Activated naive CD8-positive, alpha-beta T cell treated with anti-CD3 and anti-CD28 coated beads, Interleukin-2, amount 10 ng/mL, durations not matched to agents 7 days and 5 days (primary cell): ENCODE data around the gene PHACTR2. TPM values are rescaled to one million over a fixed set of nuclear protein-coding genes. Genes with fewer than 3 reads are reported as not detected.
"Not testable (repeated sequence)": the region's sequence is repeated elsewhere in the genome, so short reads cannot be mapped to it uniquely, and the experiment has no call there.

Experiments
- ATAC-seq: fragments of 150-1000 bp; cut with Tn5 transposase; one replicate; pipeline ENCODE4 v1.10.0; 2021; ENCODE audit warnings: low read depth, moderate library complexity
- POLR2A ChIA-PET: fragments of 350-600 bp; sonication (Branson Sonifier 250); formaldehyde crosslinking; loops from one replicate; lab custom pipeline; 2021; ENCODE audit warnings: antibody characterized with exemption; lab: Charles Lee
- DNase-seq: peaks from one replicate; pipeline ENCODE4 v3.0.0; 2021
- H3K27ac Mint-ChIP-seq: one replicate; pipeline ENCODE4 v1.8.0; 2022; ENCODE audit warnings: mild to moderate bottlenecking, mixed read lengths
- H3K27me3 Mint-ChIP-seq: one replicate; pipeline ENCODE4 v1.8.0; 2022; ENCODE audit warnings: mild to moderate bottlenecking, moderate library complexity, mixed read lengths
- H3K36me3 Mint-ChIP-seq: one replicate; pipeline ENCODE4 v1.8.0; 2021; ENCODE audit warnings: mild to moderate bottlenecking, mixed read lengths
- H3K4me1 Mint-ChIP-seq: one replicate; pipeline ENCODE4 v1.8.0; 2021; ENCODE audit warnings: mixed read lengths
- H3K4me3 Mint-ChIP-seq: one replicate; pipeline ENCODE4 v1.8.0; 2022; ENCODE audit warnings: mild to moderate bottlenecking, moderate library complexity, mixed read lengths
- H3K9me3 Mint-ChIP-seq: one replicate; pipeline ENCODE4 v1.8.0; 2021; ENCODE audit warnings: mixed read lengths
- total RNA-seq, 2 experiments: library from RNA; stranded (reverse); gene quantifications; one replicate each; pipeline ENCODE4 v1.2.3, GENCODE V29; 2021

The PHACTR2 gene
- total RNA-seq, 2 experiments from 2014 or later = 29.7 to 30.5 TPM

GRCh38 chr6:143724876-143725275, 47.1 kb downstream of the PHACTR2 start:
- POLR2A ChIA-PET = no interaction called here
- Mint-ChIP-seq H3K27me3 (no peaks in the 10 kb centered on the region), H3K9me3 (peaks cover 13% of the 10 kb centered on the region), H3K4me3 (no peak overlapping the region), H3K27ac (no peak overlapping the region), H3K4me1 (peaks cover 2% of the 10 kb centered on the region), H3K36me3 (peaks cover 30% of the 10 kb centered on the region)
- ATAC-seq (no peak), DNase-seq (no peak)

DNA sequence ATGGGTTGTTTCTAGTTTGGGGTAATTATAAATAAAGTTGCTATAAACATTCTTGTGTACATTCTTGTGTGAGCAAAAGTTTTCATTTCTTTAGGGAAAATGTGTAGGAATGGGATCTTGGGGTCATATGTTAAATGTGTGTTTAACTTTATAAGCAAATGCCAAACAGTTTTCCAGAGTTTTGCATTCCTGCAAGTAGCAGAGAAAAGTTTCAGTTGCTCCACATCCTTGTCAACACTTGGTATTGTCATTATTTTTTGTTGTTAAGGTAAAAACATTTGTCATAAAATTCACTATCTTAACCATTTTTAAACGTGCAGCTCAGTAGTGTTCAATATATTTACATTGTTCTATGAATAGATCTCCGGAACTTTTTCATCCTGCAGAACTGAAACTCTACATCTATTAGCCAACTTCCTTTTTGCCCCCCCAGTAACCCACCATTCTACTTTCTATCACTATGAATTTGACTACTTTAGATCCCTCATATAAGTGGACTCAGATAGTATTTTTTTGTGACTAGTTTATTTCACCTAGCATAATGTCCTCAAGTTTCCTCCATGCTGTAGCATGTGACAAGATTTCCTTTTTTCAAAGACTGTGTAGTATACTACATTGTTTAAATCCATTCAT, 48.4 kb downstream of the PHACTR2 start:
- POLR2A ChIA-PET = no interaction called here
- peaks cover 28% of the 10 kb centered on the region for H3K36me3 Mint-ChIP-seq
- no peak overlapping the region for H3K4me3 Mint-ChIP-seq
- ATAC-seq (no peak), DNase-seq (no peak)
- H3K27ac Mint-ChIP-seq = no peak overlapping the region
- H3K4me1 Mint-ChIP-seq = peaks cover 2% of the 10 kb centered on the region
- no peaks in the 10 kb centered on the region for H3K27me3 Mint-ChIP-seq
- H3K9me3 Mint-ChIP-seq = peaks cover 12% of the 10 kb centered on the region

GRCh38 chr6:143727035-143727434, 49.3 kb downstream of the PHACTR2 start:
- H3K4me3 Mint-ChIP-seq = no peak overlapping the region
- no peak overlapping the region for H3K27ac Mint-ChIP-seq
- peaks cover 23% of the 10 kb centered on the region for H3K36me3 Mint-ChIP-seq
- DNase-seq (no peak), ATAC-seq (no peak)
- no peaks in the 10 kb centered on the region for H3K27me3 Mint-ChIP-seq
- peaks cover 6% of the 10 kb centered on the region for H3K4me1 Mint-ChIP-seq
- POLR2A ChIA-PET = no interaction called here
- H3K9me3 Mint-ChIP-seq = peaks cover 12% of the 10 kb centered on the region

DNA sequence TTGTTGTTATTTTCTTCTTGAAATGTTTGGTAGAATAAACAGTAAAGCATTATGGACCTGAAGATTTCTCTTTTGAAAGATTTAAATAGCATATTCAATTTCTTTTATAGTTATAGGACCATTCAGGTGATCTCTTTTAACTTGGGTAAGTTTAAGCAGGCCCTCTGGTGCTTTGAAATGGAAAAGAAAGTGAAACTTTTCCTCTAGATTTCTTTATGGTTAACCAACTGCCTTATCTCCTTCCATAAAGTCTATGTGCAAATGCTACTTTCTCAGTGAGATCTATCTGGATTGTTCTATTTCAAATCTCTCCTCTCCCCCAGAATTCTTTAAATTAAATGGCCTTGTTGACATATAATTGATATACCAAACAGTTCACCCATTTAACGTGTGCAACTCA, 54.0 kb downstream of the PHACTR2 start:
- POLR2A ChIA-PET = no interaction called here
- Mint-ChIP-seq H3K4me1 (peaks cover 22% of the 10 kb centered on the region), H3K4me3 (peak overlapping the region; percentile 36), H3K27me3 (no peaks in the 10 kb centered on the region), H3K36me3 (peaks cover 1% of the 10 kb centered on the region), H3K27ac (peak overlapping the region; percentile 32), H3K9me3 (no peaks in the 10 kb centered on the region)
- DNase-seq = no peak
- ATAC-seq = peak; percentile 45

DNA sequence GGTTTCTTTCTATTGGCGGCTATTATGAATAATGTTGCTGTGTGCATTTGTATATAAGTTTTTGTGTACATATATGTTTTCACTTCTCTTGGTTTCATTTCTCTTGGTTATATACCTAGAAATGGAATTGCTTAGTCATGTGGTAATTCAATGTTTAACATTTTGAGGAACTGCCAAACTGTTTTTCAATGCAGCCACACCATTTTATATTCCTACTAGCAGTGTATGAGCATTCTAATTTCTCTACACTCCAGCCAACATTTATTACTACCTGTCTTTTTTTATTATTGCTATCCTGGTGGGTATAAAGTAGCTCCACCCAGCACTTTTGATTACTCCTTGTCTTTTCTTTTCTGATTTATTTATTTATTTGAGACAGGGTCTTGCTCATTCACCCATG, 54.8 kb downstream of the PHACTR2 start:
- ATAC-seq (no peak), DNase-seq (no peak)
- H3K4me1 Mint-ChIP-seq = peaks cover 22% of the 10 kb centered on the region
- no peak overlapping the region for H3K27ac Mint-ChIP-seq
- no peaks in the 10 kb centered on the region for H3K27me3 Mint-ChIP-seq
- POLR2A ChIA-PET = no interaction called here
- H3K9me3 Mint-ChIP-seq = no peaks in the 10 kb centered on the region
- peak overlapping the region; percentile 36 for H3K4me3 Mint-ChIP-seq
- no peaks in the 10 kb centered on the region for H3K36me3 Mint-ChIP-seq

GRCh38 chr6:143733510-143733909, 55.7 kb downstream of the PHACTR2 start:
- Mint-ChIP-seq H3K4me3 (no peak overlapping the region), H3K4me1 (peaks cover 22% of the 10 kb centered on the region), H3K27me3 (no peaks in the 10 kb centered on the region), H3K36me3 (no peaks in the 10 kb centered on the region), H3K27ac (no peak overlapping the region), H3K9me3 (no peaks in the 10 kb centered on the region)
- POLR2A ChIA-PET = no interaction called here
- DNase-seq (no peak), ATAC-seq (no peak)

- no peak for DNase-seq
- no peak for ATAC-seq
- POLR2A ChIA-PET = no interaction called here
- Mint-ChIP-seq H3K4me3 (no peak overlapping the region), H3K4me1 (peaks cover 28% of the 10 kb centered on the region), H3K36me3 (no peaks in the 10 kb centered on the region), H3K9me3 (peaks cover 2% of the 10 kb centered on the region), H3K27me3 (no peaks in the 10 kb centered on the region), H3K27ac (no peak overlapping the region)
Observed at GRCh38 chr6:143734641-143735063, 56.9 kb downstream of the PHACTR2 start.

DNA sequence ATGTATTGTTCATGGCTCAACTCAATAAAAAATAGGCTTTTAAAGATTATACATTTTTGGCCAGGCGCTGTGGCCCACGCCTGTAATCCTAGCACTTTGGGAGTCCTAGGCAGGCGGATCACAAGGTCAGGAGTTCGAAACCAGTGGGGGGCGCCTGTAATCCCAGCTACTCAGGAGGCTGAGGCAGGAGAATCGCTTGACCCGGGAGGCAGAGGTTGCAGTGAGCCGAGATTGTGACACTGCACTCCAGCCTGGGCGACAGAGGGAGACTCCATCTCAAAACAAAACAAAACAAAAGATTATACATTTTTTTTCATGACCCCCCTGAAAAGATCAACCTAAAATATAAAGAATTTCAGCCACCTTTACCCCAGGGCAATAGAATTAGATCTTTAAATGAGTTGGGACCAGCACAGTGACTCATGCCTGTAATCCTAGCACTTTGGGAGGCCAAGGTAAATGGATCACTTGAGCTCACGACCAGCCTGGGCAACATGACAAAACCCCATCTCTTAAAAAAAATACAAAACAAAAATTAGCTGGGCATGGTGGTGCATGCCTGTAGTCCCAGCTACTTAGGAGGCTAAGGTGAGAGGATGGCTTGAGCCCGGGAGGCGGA, 60.4 kb downstream of the PHACTR2 start:
- DNase-seq, H3K36me3 Mint-ChIP-seq, POLR2A ChIA-PET, ATAC-seq, H3K4me3 Mint-ChIP-seq, H3K27ac Mint-ChIP-seq, H3K27me3 Mint-ChIP-seq, H3K9me3 Mint-ChIP-seq: not testable (repeated sequence)
- peaks cover 18% of the 10 kb centered on the region for H3K4me1 Mint-ChIP-seq

GRCh38 chr6:143739341-143739851, 61.6 kb downstream of the PHACTR2 start:
- POLR2A ChIA-PET = no interaction called here
- H3K27ac Mint-ChIP-seq = no peak overlapping the region
- no peak overlapping the region for H3K4me3 Mint-ChIP-seq
- H3K9me3 Mint-ChIP-seq = peaks cover 4% of the 10 kb centered on the region
- peaks cover 4% of the 10 kb centered on the region for H3K36me3 Mint-ChIP-seq
- H3K27me3 Mint-ChIP-seq = no peaks in the 10 kb centered on the region
- no peak for ATAC-seq
- H3K4me1 Mint-ChIP-seq = peaks cover 12% of the 10 kb centered on the region
- DNase-seq = no peak

- no peak overlapping the region for H3K4me3 Mint-ChIP-seq
- H3K27ac Mint-ChIP-seq = no peak overlapping the region
Observed at GRCh38 chr6:143740213-143740612, 62.4 kb downstream of the PHACTR2 start.

DNA sequence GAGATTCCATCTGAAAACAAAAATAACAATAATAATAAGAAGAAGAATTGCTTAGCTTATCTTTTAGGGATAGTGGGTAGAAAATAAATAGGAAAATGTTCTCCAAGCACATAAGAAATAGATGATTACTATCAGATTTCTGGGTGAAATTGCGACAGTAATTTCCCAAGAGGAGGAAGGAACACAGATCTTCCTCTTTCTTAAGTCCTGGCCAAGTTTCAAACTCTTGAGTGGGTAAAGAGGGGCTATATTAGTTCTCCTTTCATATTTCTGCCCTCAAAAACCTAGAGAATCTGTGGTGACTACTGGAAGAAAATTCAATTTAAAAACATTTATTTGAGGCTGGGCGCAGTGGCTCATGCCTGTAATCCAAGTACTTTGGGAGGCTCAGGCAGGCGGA, 63.7 kb downstream of the PHACTR2 start:
- Mint-ChIP-seq H3K27ac (no peak overlapping the region), H3K27me3 (no peaks in the 10 kb centered on the region), H3K4me1 (peaks cover 7% of the 10 kb centered on the region), H3K36me3 (peaks cover 4% of the 10 kb centered on the region), H3K4me3 (no peak overlapping the region), H3K9me3 (peaks cover 4% of the 10 kb centered on the region)
- DNase-seq (no peak), ATAC-seq (no peak)
- POLR2A ChIA-PET = no interaction called here

More at GRCh38 chr6:143740213-143740612, 62.4 kb downstream of the PHACTR2 start:
- peaks cover 4% of the 10 kb centered on the region for H3K36me3 Mint-ChIP-seq
- ATAC-seq = no peak
- H3K27me3 Mint-ChIP-seq = no peaks in the 10 kb centered on the region
- H3K4me1 Mint-ChIP-seq = peaks cover 9% of the 10 kb centered on the region
- POLR2A ChIA-PET = no interaction called here
- DNase-seq = no peak
- peaks cover 4% of the 10 kb centered on the region for H3K9me3 Mint-ChIP-seq

DNA sequence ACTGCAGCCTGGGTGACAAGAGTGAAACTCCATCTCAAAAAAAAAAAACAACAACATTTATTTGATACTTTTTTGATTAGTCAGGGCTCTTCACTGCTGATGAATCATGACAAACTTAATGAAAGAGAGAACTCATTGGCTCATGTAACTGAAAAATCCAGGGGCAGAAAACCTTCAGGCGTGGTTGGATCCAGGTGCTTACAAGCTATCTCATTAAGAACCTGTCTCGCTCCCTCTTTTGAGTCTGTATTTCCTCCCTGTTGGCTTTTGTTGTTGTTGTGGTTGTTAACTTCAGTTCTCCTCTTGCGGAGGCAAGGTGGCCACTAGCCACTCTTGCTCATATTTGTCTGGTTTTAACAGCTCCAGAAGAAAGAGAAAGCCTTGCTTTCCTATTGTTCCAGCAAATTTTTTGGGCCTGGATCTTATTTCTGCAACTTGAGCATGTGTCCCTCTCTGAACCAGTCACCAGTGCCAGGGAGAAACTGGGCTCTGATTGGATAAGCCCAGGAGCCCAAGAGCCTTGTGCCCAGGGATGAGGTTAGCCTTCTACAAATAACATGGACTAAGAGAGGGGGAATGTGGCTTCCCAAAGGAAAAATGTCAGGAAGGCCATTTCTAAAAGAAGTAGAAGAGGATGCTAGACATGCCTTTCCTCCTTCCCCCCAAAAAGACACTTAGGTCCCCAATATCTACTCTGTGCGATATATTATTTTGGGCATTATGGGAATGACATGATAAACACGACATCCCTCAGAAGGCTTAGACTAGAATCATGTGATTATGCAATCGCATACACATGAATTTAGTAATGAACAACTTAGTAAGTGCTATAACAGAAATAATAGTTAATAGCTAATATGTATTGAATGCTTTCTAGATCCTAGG, 64.5 kb downstream of the PHACTR2 start:
- POLR2A ChIA-PET = no interaction called here

GRCh38 chr6:143742955-143743255, 65.1 kb downstream of the PHACTR2 start:
- Mint-ChIP-seq H3K27ac (no peak overlapping the region), H3K4me1 (peaks cover 7% of the 10 kb centered on the region), H3K4me3 (no peak overlapping the region), H3K36me3 (peaks cover 4% of the 10 kb centered on the region), H3K9me3 (peaks cover 4% of the 10 kb centered on the region), H3K27me3 (no peaks in the 10 kb centered on the region)
- DNase-seq (no peak), ATAC-seq (no peak)
- POLR2A ChIA-PET = no interaction called here

More for the DNA sequence above, 64.5 kb downstream of the PHACTR2 start:
- Mint-ChIP-seq H3K4me1 (peaks cover 7% of the 10 kb centered on the region), H3K36me3 (peaks cover 4% of the 10 kb centered on the region), H3K27me3 (no peaks in the 10 kb centered on the region), H3K9me3 (peaks cover 4% of the 10 kb centered on the region), H3K27ac (no peak overlapping the region), H3K4me3 (no peak overlapping the region)
- ATAC-seq (no peak), DNase-seq (no peak)
